ENCODE results near the gene KIF14.

KIF14 gene

GRCh38 chr1:200512191-200512590, 108.4 kb downstream of the KIF14 start:
- no peak overlapping the region for H3K4me3 ChIP-seq (ENCODE audit: low read length)
- no peaks in the 10 kb centered on the region for H4K20me1 ChIP-seq (ENCODE audit: control insufficient read depth, insufficient read depth, low read depth, low read length)
- H3K36me3 ChIP-seq (ENCODE audit: control insufficient read depth, low read length): no peaks in the 10 kb centered on the region
- H3K4me1 ChIP-seq (ENCODE audit: control insufficient read depth, low read length): no peaks in the 10 kb centered on the region
- no peaks in the 10 kb centered on the region for H3F3A ChIP-seq (ENCODE audit: control insufficient read depth, insufficient read depth)
- H3K27ac ChIP-seq (ENCODE audit: low read depth, low read length): no peak overlapping the region
- no peaks in the 10 kb centered on the region for H3K9me3 ChIP-seq (ENCODE audit: control insufficient read depth, insufficient read depth, low read length)
- no peak for TF ChIP-seq EZH2phosphoT487 (IDR thresholded peaks at IDR 0.05; ENCODE audit: borderline replicate concordance, low read length)
- TF ChIP-seq, protein P1, sequence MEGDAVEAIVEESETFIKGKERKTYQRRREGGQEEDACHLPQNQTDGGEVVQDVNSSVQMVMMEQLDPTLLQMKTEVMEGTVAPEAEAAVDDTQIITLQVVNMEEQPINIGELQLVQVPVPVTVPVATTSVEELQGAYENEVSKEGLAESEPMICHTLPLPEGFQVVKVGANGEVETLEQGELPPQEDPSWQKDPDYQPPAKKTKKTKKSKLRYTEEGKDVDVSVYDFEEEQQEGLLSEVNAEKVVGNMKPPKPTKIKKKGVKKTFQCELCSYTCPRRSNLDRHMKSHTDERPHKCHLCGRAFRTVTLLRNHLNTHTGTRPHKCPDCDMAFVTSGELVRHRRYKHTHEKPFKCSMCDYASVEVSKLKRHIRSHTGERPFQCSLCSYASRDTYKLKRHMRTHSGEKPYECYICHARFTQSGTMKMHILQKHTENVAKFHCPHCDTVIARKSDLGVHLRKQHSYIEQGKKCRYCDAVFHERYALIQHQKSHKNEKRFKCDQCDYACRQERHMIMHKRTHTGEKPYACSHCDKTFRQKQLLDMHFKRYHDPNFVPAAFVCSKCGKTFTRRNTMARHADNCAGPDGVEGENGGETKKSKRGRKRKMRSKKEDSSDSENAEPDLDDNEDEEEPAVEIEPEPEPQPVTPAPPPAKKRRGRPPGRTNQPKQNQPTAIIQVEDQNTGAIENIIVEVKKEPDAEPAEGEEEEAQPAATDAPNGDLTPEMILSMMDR (IDR thresholded peaks at IDR 0.05; ENCODE audit: low read depth, low read length, poor library complexity, severe bottlenecking): no peak
- H3K27me3 ChIP-seq (ENCODE audit: control insufficient read depth, low read length): peaks cover 18% of the 10 kb centered on the region
- H3K9me2 ChIP-seq (replicated peaks; ENCODE audit: control insufficient read depth, low read length): no peaks in the 10 kb centered on the region
- no peaks in the 10 kb centered on the region for H3K79me2 ChIP-seq (ENCODE audit: control insufficient read depth, low read length)
- H3K4me2 ChIP-seq (ENCODE audit: low read length): no peak overlapping the region

- Histone ChIP-seq H3K79me2 (ENCODE audit: control insufficient read depth, low read length) (no peaks in the 10 kb centered on the region), H3K27ac (ENCODE audit: low read depth, low read length) (no peak overlapping the region), H3K9me2 (replicated peaks; ENCODE audit: control insufficient read depth, low read length) (no peaks in the 10 kb centered on the region), H4K20me1 (ENCODE audit: control insufficient read depth, insufficient read depth, low read depth, low read length) (no peaks in the 10 kb centered on the region), H3K27me3 (ENCODE audit: control insufficient read depth, low read length) (peaks cover 17% of the 10 kb centered on the region), H3F3A (ENCODE audit: control insufficient read depth, insufficient read depth) (no peaks in the 10 kb centered on the region), H3K4me2 (ENCODE audit: low read length) (no peak overlapping the region), H3K4me1 (ENCODE audit: control insufficient read depth, low read length) (no peaks in the 10 kb centered on the region), H3K4me3 (ENCODE audit: low read length) (no peak overlapping the region), H3K9me3 (ENCODE audit: control insufficient read depth, insufficient read depth, low read length) (no peaks in the 10 kb centered on the region), H3K36me3 (ENCODE audit: control insufficient read depth, low read length) (no peaks in the 10 kb centered on the region)
- no peak for TF ChIP-seq EZH2phosphoT487 (IDR thresholded peaks at IDR 0.05; ENCODE audit: borderline replicate concordance, low read length)
- TF ChIP-seq, protein P1 (IDR thresholded peaks at IDR 0.05; ENCODE audit: low read depth, low read length, poor library complexity, severe bottlenecking): peak; percentile 85
Measured at GRCh38 chr1:200510228-200510623, 110.3 kb downstream of the KIF14 start.

GRCh38 chr1:200506471-200506870, 114.1 kb downstream of the KIF14 start:
- H3K4me3 ChIP-seq (ENCODE audit: low read length): no peak overlapping the region
- TF ChIP-seq, protein P1 (IDR thresholded peaks at IDR 0.05; ENCODE audit: low read depth, low read length, poor library complexity, severe bottlenecking): no peak
- TF ChIP-seq EZH2phosphoT487 (IDR thresholded peaks at IDR 0.05; ENCODE audit: borderline replicate concordance, low read length): no peak

More at GRCh38 chr1:200506471-200506870, 114.1 kb downstream of the KIF14 start:
- Histone ChIP-seq H3K27ac (ENCODE audit: low read depth, low read length) (no peak overlapping the region), H3K9me2 (replicated peaks; ENCODE audit: control insufficient read depth, low read length) (no peaks in the 10 kb centered on the region), H3K79me2 (ENCODE audit: control insufficient read depth, low read length) (no peaks in the 10 kb centered on the region), H3K27me3 (ENCODE audit: control insufficient read depth, low read length) (peaks cover 7% of the 10 kb centered on the region; the same call in 1 of the 2 replicates), H3K9me3 (ENCODE audit: control insufficient read depth, insufficient read depth, low read length) (no peaks in the 10 kb centered on the region), H3F3A (ENCODE audit: control insufficient read depth, insufficient read depth) (no peaks in the 10 kb centered on the region), H3K36me3 (ENCODE audit: control insufficient read depth, low read length) (no peaks in the 10 kb centered on the region), H3K4me1 (ENCODE audit: control insufficient read depth, low read length) (no peaks in the 10 kb centered on the region), H4K20me1 (ENCODE audit: control insufficient read depth, insufficient read depth, low read depth, low read length) (no peaks in the 10 kb centered on the region), H3K4me2 (ENCODE audit: low read length) (no peak overlapping the region)

All from DOHH2 (cell line).